HUES6 (cell line): ENCODE measurements around the gene SMYD5.
A peak's percentile ranks its signal among the peaks of the same experiment; 100 is the strongest.
"Not testable (repeated sequence)": the region's sequence is repeated elsewhere in the genome, so short reads cannot be mapped to it uniquely, and the experiment has no call there.

Experiments used
- H3K27ac ChIP-seq: 2 replicates; pipeline ENCODE4 v1.7.0; 2013; ENCODE audit warnings: low read depth, mild to moderate bottlenecking, low read length, inconsistent platforms
- H3K27me3 ChIP-seq: 2 replicates; pipeline ENCODE4 v1.6.1; 2013; ENCODE audit warnings: low read length; ENCODE audit not compliant: control insufficient read depth, insufficient read depth
- H3K36me3 ChIP-seq: 2 replicates; pipeline ENCODE4 v1.6.1; 2013; ENCODE audit warnings: low read length; ENCODE audit not compliant: control insufficient read depth, insufficient read depth
- H3K4me1 ChIP-seq: 2 replicates; pipeline ENCODE4 v1.6.1; 2013; ENCODE audit warnings: low read length; ENCODE audit not compliant: control insufficient read depth, insufficient read depth
- H3K4me3 ChIP-seq: 2 replicates; pipeline ENCODE4 v1.5.1; 2013; ENCODE audit warnings: low read depth, low read length
- H3K9ac ChIP-seq: one replicate; pipeline ENCODE4 v1.6.1; 2013; ENCODE audit warnings: mild to moderate bottlenecking, low read length
- H3K9me3 ChIP-seq: 2 replicates; pipeline ENCODE4 v1.6.1; 2013; ENCODE audit warnings: low read depth, low read length; ENCODE audit not compliant: control insufficient read depth, insufficient read depth

The SMYD5 gene

GRCh38 chr2:73176205-73176880 lies 37.7 kb upstream of the SMYD5 start:
- Histone ChIP-seq H3K27me3 (peaks cover 87% of the 10 kb centered on the region), H3K36me3 (no peaks in the 10 kb centered on the region), H3K27ac (no peak overlapping the region), H3K4me1 (peaks cover 14% of the 10 kb centered on the region), H3K4me3 (peak overlapping the region; percentile 64), H3K9me3 (no peaks in the 10 kb centered on the region), H3K9ac (no peak overlapping the region)

- peaks cover 86% of the 10 kb centered on the region for H3K27me3 ChIP-seq
- peak overlapping the region; percentile 16 for H3K9ac ChIP-seq
- peak overlapping the region; percentile 64 for H3K4me3 ChIP-seq
- no peaks in the 10 kb centered on the region for H3K9me3 ChIP-seq
- peaks cover 14% of the 10 kb centered on the region for H3K4me1 ChIP-seq
- no peaks in the 10 kb centered on the region for H3K36me3 ChIP-seq
- no peak overlapping the region for H3K27ac ChIP-seq
These were observed 37.0 kb upstream of the SMYD5 start for GRCh38 chr2:73176881-73177644.

- Histone ChIP-seq H3K9me3 (no peaks in the 10 kb centered on the region), H3K27me3 (peaks cover 83% of the 10 kb centered on the region), H3K4me1 (peaks cover 14% of the 10 kb centered on the region), H3K9ac (no peak overlapping the region), H3K36me3 (no peaks in the 10 kb centered on the region), H3K4me3 (peak overlapping the region; percentile 44), H3K27ac (no peak overlapping the region)
These were observed 36.3 kb upstream of the SMYD5 start for GRCh38 chr2:73177645-73178255.

GRCh38 chr2:73185965-73186364 lies 28.1 kb upstream of the SMYD5 start:
- Histone ChIP-seq H3K27ac (no peak overlapping the region), H3K9me3 (no peaks in the 10 kb centered on the region), H3K4me1 (no peaks in the 10 kb centered on the region), H3K9ac (no peak overlapping the region), H3K4me3 (no peak overlapping the region), H3K27me3 (peaks cover 50% of the 10 kb centered on the region), H3K36me3 (no peaks in the 10 kb centered on the region)

GRCh38 chr2:73187549-73187948 lies 26.5 kb upstream of the SMYD5 start:
- H3K4me3 ChIP-seq, result no peak overlapping the region
- no peaks in the 10 kb centered on the region for H3K9me3 ChIP-seq

GRCh38 chr2:73197579-73197978 lies 16.5 kb upstream of the SMYD5 start:
- H3K27me3 ChIP-seq, result peaks cover 52% of the 10 kb centered on the region
- no peak overlapping the region for H3K4me3 ChIP-seq
- no peak overlapping the region for H3K9ac ChIP-seq
- no peaks in the 10 kb centered on the region for H3K4me1 ChIP-seq
- no peaks in the 10 kb centered on the region for H3K36me3 ChIP-seq
- H3K9me3 ChIP-seq, result no peaks in the 10 kb centered on the region
- no peak overlapping the region for H3K27ac ChIP-seq

More at GRCh38 chr2:73187549-73187948, 26.5 kb upstream of the SMYD5 start:
- no peaks in the 10 kb centered on the region for H3K36me3 ChIP-seq
- H3K4me1 ChIP-seq, result peaks cover 10% of the 10 kb centered on the region
- H3K9ac ChIP-seq, result no peak overlapping the region
- H3K27ac ChIP-seq, result no peak overlapping the region
- H3K27me3 ChIP-seq, result peaks cover 43% of the 10 kb centered on the region

GRCh38 chr2:73200281-73200680 lies 13.8 kb upstream of the SMYD5 start:
- H3K4me1 ChIP-seq, H3K4me3 ChIP-seq, H3K9ac ChIP-seq, H3K9me3 ChIP-seq, H3K36me3 ChIP-seq, H3K27ac ChIP-seq: not testable (repeated sequence)
- peaks cover 77% of the 10 kb centered on the region for H3K27me3 ChIP-seq

GRCh38 chr2:73202156-73203054 lies 11.6 kb upstream of the SMYD5 start, which contains the start of gene NOTO:
Gene NOTO, plus strand, starts transcription at chr2:73202574. Its CDS starts 93 bp downstream, at chr2:73202667.
- Histone ChIP-seq H3K4me1 (no peaks in the 10 kb centered on the region), H3K4me3 (peak within 1 kb of the TSS; percentile 56), H3K36me3 (no peaks in the 10 kb centered on the region), H3K27me3 (peaks cover 79% of the 10 kb centered on the region), H3K9ac (no peak within 1 kb of the TSS), H3K9me3 (no peaks in the 10 kb centered on the region), H3K27ac (no peak within 1 kb of the TSS)

GRCh38 chr2:73203055-73203681 lies 10.9 kb upstream of the SMYD5 start:
- Histone ChIP-seq H3K27me3 (peaks cover 78% of the 10 kb centered on the region), H3K27ac (no peak overlapping the region), H3K4me1 (no peaks in the 10 kb centered on the region), H3K36me3 (no peaks in the 10 kb centered on the region), H3K9ac (no peak overlapping the region), H3K4me3 (peak overlapping the region; percentile 56), H3K9me3 (no peaks in the 10 kb centered on the region)

GRCh38 chr2:73205611-73206010 lies 8.4 kb upstream of the SMYD5 start:
- H3K27me3 ChIP-seq, result peaks cover 72% of the 10 kb centered on the region
- H3K36me3 ChIP-seq, result no peaks in the 10 kb centered on the region
- no peak overlapping the region for H3K4me3 ChIP-seq
- no peaks in the 10 kb centered on the region for H3K9me3 ChIP-seq
- no peak overlapping the region for H3K9ac ChIP-seq
- no peak overlapping the region for H3K27ac ChIP-seq
- no peaks in the 10 kb centered on the region for H3K4me1 ChIP-seq
